Measurements from ENCODE around the gene MRPL23.

GRCh38 chr11:1922481-1923081 lies 24.6 kb upstream of the MRPL23 start:
- TF ChIP-seq CTCF (IDR thresholded peaks at IDR 0.05) (no peak), POLR2A (IDR thresholded peaks at IDR 0.05) (no peak)
